Kidney (tissue), 14 donors: ENCODE data around the gene PACS1. TPM values are rescaled to one million over a fixed set of nuclear protein-coding genes. Genes with fewer than 3 reads are reported as not detected.

Source experiments
- DNase-seq, 5 donors: peaks; one replicate each; pipeline ENCODE4 v3.0.0-alpha.2; 2013 to 2020
- FAIRE-seq: peaks from 2 replicates; lab custom pipeline; 2012; peaks lifted over from hg19 to GRCh38; lab: Jason Lieb, UNC
- H3K27ac ChIP-seq, 2 donors: one replicate each; pipeline ENCODE4 v1.7.0; 2013; ENCODE audit warnings: low read depth in 2 of 2, low read length in 2 of 2, inconsistent platforms in 1 of 2
- H3K27me3 ChIP-seq: one replicate; pipeline ENCODE4 v1.7.1; 2013; ENCODE audit warnings: low read length, inconsistent platforms; ENCODE audit not compliant: control insufficient read depth, insufficient read depth
- H3K36me3 ChIP-seq, 3 donors: one replicate each; pipeline versions ENCODE4 v1.7.0 to v1.7.1; 2013; ENCODE audit warnings: low read length in 3 of 3, control low read depth in 1 of 3, inconsistent platforms in 1 of 3; ENCODE audit not compliant: insufficient read depth in 3 of 3, control insufficient read depth in 2 of 3
- H3K4me1 ChIP-seq, 3 donors: one replicate each; pipeline versions ENCODE4 v1.7.0 to v1.7.1; 2013; ENCODE audit warnings: low read length in 3 of 3, inconsistent platforms in 1 of 3, low read depth in 1 of 3; ENCODE audit not compliant: control insufficient read depth in 2 of 3, insufficient read depth in 2 of 3
- H3K4me3 ChIP-seq, 3 donors: one replicate each; pipeline versions ENCODE4 v1.7.0 to v1.8.1; 2013; ENCODE audit warnings: low read length in 3 of 3, control low read depth in 1 of 3, inconsistent platforms in 1 of 3
- H3K9ac ChIP-seq, 3 donors: one replicate each; pipeline versions ENCODE4 v1.7.0 to v1.7.1; 2013; ENCODE audit warnings: low read length in 3 of 3, control low read depth in 1 of 3, inconsistent platforms in 1 of 3
- H3K9me3 ChIP-seq, 3 donors: one replicate each; pipeline versions ENCODE4 v1.7.0 to v1.7.1; 2013; ENCODE audit warnings: low read length in 3 of 3, control low read depth in 1 of 3, inconsistent platforms in 1 of 3; ENCODE audit not compliant: control insufficient read depth in 2 of 3, insufficient read depth in 1 of 3
- CTCF ChIP-seq: IDR thresholded peaks from 3 replicates; pipeline ENCODE4 v1.5.1; 2012; ENCODE audit warnings: mild to moderate bottlenecking, moderate library complexity, borderline replicate concordance; ENCODE audit not compliant: insufficient read depth; ENCODE audit errors: extremely low read depth
- intact Hi-C: fragments of 100-400 bp; cut with DNase I; formaldehyde crosslinking; loops from one replicate; pipeline ENCODE4 v1.11.1; 2022
- polyA plus RNA-seq: library from polyadenylated mRNA; stranded (reverse); fragments of 350-450 nt; fragmentation: Illumina TruSeq; extraction: RNeasy Lipid Tissue Mini Kit (QIAGEN cat#74804); gene quantifications from one replicate; pipeline ENCODE4 v1.2.3, GENCODE V29; 2014; ENCODE audit warnings: low read depth, low replicate concordance; ENCODE audit not compliant: insufficient read depth
- total RNA-seq: library from RNA; stranded (reverse); fragmentation: NEBNext Ultra II Directional; extraction: Animal tissue kit (Norgen Biotek cat#: 25700); gene quantifications from one replicate; pipeline ENCODE4 v1.2.1, GENCODE V29; 2021
- donor health status: control.
- donor health status: control.
- donor health status: control.
- donor health status: control.
- donor health status: control.
- donor health status: DM: yes; HTN: yes; CAD: no.
- donor health status: Normal renal cell carcinoma (clear cell type).

Gene PACS1
- total and polyA plus RNA-seq, 2 donors from 2014 or later: 23.7 to 91.8 TPM

- Histone ChIP-seq H3K27ac (no peak overlapping the region), H3K9me3 (no peaks in the 10 kb centered on the region), H3K36me3 (peaks cover 0 to 18% (median 16%) of the 10 kb centered on the region in 3 donors), H3K4me3 (no peak overlapping the region), H3K9ac (no peak overlapping the region), H3K27me3 (no peaks in the 10 kb centered on the region), H3K4me1 (no peaks in the 10 kb centered on the region)
- intact Hi-C loops: no loop called here
- no peak for TF ChIP-seq CTCF
- FAIRE-seq (no peak), DNase-seq (no peak)
Observed at GRCh38 chr11:66239998-66240780, 170.1 kb downstream of the PACS1 start.

- intact Hi-C loops: no loop called here
- no peak for FAIRE-seq
Observed at GRCh38 chr11:66240781-66241136, 170.7 kb downstream of the PACS1 start.

GRCh38 chr11:66242095-66242765 lies 172.2 kb downstream of the PACS1 start:
- Histone ChIP-seq H3K9me3 (no peaks in the 10 kb centered on the region), H3K36me3 (peaks cover 0 to 8% (median 8%) of the 10 kb centered on the region in 3 donors), H3K27ac (no peak overlapping the region), H3K4me1 (no peaks in the 10 kb centered on the region), H3K4me3 (no peak overlapping the region), H3K9ac (no peak overlapping the region), H3K27me3 (no peaks in the 10 kb centered on the region)
- no peak for DNase-seq
- intact Hi-C loops: no loop called here
- TF ChIP-seq CTCF: no peak
- FAIRE-seq: no peak

More at GRCh38 chr11:66240781-66241136, 170.7 kb downstream of the PACS1 start:
- no peaks in the 10 kb centered on the region for H3K27me3 ChIP-seq
- H3K4me3 ChIP-seq: no peak overlapping the region
- H3K9ac ChIP-seq: no peak overlapping the region
- no peak overlapping the region for H3K27ac ChIP-seq
- no peak for TF ChIP-seq CTCF
- peaks cover 0 to 12% (median 10%) of the 10 kb centered on the region in 3 donors for H3K36me3 ChIP-seq
- no peak for DNase-seq
- H3K4me1 ChIP-seq: no peaks in the 10 kb centered on the region
- no peaks in the 10 kb centered on the region for H3K9me3 ChIP-seq
